ENCODE measurements around the gene OSBP2.
A peak's percentile ranks its signal among the peaks of the same experiment; 100 is the strongest.

Gene OSBP2

DNA sequence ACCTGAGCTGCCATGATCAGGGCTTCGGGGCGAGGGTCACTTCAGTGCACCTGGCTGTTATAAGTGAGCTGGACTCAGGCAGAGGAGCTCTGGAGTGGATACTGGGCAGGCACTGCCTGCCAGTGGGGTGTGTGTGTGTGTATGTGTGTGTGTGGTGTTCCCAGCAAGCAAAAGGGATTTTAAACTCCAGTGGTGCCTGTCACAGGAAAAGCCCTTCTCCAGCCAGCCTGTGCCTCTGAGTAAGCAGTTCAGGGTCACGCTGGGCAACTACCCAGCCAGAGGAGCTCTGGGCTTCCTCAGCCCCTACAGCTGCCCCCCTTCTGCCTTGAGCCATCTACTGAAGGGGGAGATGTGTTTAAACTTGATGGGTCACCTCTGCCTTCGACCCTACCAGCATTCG lies 109.0 kb downstream of the OSBP2 start:
- TF ChIP-seq, protein P1, sequence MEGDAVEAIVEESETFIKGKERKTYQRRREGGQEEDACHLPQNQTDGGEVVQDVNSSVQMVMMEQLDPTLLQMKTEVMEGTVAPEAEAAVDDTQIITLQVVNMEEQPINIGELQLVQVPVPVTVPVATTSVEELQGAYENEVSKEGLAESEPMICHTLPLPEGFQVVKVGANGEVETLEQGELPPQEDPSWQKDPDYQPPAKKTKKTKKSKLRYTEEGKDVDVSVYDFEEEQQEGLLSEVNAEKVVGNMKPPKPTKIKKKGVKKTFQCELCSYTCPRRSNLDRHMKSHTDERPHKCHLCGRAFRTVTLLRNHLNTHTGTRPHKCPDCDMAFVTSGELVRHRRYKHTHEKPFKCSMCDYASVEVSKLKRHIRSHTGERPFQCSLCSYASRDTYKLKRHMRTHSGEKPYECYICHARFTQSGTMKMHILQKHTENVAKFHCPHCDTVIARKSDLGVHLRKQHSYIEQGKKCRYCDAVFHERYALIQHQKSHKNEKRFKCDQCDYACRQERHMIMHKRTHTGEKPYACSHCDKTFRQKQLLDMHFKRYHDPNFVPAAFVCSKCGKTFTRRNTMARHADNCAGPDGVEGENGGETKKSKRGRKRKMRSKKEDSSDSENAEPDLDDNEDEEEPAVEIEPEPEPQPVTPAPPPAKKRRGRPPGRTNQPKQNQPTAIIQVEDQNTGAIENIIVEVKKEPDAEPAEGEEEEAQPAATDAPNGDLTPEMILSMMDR (IDR thresholded peaks at IDR 0.05; ENCODE audit: low read depth, low read length): no peak
- no peak overlapping the region for H3K4me3 ChIP-seq (ENCODE audit: low read depth, low read length)
- in situ Hi-C loops (cut with HindIII; ENCODE audit: low sequenced_read_pairs): no loop called here
- DNase-seq (ENCODE audit: low read depth, low spot score): no peak

DNA sequence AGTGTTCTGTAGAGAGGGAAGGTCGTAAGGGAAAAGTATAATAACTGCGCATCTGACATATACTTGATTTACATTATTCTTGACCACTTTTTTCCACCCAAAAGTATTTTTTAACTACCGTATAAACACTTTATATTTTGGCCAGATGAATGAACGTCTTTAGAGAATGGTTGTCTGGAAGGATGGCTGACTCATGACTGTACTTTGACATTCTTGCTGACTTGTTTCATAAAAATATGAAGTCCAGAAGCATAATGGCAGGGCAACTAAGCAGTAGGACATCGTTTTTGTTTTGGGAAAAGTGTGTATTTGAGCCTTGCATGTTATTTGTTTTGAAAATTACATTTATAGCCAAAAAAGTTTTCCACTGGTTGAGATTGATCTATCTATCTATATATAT lies 110.0 kb downstream of the OSBP2 start:
- no peak for DNase-seq (ENCODE audit: low read depth, low spot score)
- in situ Hi-C loops (cut with HindIII; ENCODE audit: low sequenced_read_pairs): no loop called here
- TF ChIP-seq, protein P1 (IDR thresholded peaks at IDR 0.05; ENCODE audit: low read depth, low read length): no peak
- H3K4me3 ChIP-seq (ENCODE audit: low read depth, low read length): no peak overlapping the region

DNA sequence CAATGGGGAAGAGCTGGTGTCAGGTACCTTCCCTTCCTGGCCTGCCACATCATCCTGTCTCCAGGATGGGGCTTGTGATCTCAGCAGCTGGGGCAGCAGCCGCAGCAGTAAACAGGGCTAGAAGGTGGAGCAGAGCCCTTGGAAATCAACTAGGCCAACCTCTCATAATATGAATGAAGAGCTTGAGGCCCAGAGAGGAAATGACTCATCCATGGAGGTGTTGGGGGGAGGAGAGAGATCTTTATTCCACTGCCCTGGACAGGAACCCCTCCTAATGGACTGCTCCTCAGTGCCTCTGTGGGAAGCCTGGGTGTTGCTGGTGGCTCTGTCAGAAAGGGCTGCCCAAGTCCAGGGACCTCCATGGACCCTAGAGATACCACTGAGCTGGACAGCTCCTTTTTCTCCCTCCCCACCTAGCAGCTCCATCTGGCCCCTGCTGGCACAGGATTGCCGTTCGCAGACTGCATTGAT lies 111.8 kb downstream of the OSBP2 start:
- TF ChIP-seq, protein P1 (IDR thresholded peaks at IDR 0.05; ENCODE audit: low read depth, low read length): no peak
- no peak overlapping the region for H3K4me3 ChIP-seq (ENCODE audit: low read depth, low read length)
- DNase-seq (ENCODE audit: low read depth, low spot score): peak; percentile 71
- in situ Hi-C loops (cut with HindIII; ENCODE audit: low sequenced_read_pairs): no loop called here

DNA sequence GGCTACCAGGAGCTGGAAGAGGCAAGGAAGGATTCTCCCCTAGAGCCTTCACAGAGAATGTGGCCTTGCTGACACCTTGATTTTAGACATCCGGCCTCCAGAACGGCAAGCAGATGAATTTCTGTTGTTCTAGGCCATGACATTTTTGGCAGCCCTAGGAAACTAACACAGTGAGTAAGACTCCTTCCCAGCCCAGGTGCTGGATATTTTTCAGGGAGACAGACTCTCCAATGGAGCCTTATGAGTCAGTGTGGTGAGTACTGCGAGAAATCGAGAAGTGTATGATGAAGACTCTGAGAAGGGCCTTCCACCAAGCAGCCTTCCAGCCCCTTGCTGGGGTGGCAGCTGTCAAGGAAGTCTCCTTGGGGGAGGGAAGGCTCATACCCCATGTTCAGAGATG lies 114.4 kb downstream of the OSBP2 start:
- H3K4me3 ChIP-seq (ENCODE audit: low read depth, low read length): no peak overlapping the region
- DNase-seq (ENCODE audit: low read depth, low spot score): peak; percentile 32
- in situ Hi-C loops (cut with HindIII; ENCODE audit: low sequenced_read_pairs): no loop called here
- TF ChIP-seq, protein P1 (IDR thresholded peaks at IDR 0.05; ENCODE audit: low read depth, low read length): no peak

DNA sequence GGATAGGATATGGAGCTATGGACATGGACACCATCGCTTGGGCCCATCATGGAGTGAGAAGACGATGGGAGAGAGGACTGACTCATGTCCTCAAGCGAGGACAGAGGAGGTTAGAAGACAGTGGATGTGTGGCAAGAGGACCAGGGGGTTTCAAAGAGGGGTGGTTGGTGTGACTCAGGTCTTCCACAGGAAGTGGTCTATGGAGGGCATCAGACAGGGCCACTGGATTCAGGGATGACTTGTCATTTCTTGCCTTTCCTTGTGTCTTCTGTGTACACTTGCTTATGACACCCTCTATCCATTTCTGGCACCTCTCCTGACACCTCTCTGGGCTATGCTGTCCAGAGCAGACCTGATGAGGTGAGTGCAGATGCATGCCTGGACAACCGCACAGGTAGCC lies 115.4 kb downstream of the OSBP2 start:
- DNase-seq (ENCODE audit: low read depth, low spot score): no peak
- H3K4me3 ChIP-seq (ENCODE audit: low read depth, low read length): no peak overlapping the region
- in situ Hi-C loops (cut with HindIII; ENCODE audit: low sequenced_read_pairs): no loop called here
- TF ChIP-seq, protein P1 (IDR thresholded peaks at IDR 0.05; ENCODE audit: low read depth, low read length): no peak

DNA sequence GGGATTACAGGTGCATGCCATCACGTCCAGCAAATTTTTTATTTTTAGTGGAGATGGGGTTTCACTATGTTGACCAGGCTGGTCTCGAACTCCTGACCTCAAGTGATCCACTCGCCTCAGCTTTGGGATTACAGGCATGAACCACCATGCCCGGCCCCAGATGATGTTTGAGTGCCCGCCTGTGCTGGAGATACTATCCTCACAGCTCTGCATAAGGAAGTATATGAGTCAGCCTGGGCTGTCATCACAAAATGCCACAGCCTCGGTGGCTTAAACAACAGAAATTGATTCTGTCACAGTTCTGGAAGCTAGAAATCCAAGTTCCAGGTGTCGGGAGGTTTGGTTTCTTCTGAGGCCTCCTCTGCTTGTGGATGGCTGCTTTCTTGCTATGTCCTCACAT lies 119.3 kb downstream of the OSBP2 start:
- DNase-seq (ENCODE audit: low read depth, low spot score): no peak
- no peak overlapping the region for H3K4me3 ChIP-seq (ENCODE audit: low read depth, low read length)
- TF ChIP-seq, protein P1 (IDR thresholded peaks at IDR 0.05; ENCODE audit: low read depth, low read length): no peak
- in situ Hi-C loops (cut with HindIII; ENCODE audit: low sequenced_read_pairs): no loop called here

DNA sequence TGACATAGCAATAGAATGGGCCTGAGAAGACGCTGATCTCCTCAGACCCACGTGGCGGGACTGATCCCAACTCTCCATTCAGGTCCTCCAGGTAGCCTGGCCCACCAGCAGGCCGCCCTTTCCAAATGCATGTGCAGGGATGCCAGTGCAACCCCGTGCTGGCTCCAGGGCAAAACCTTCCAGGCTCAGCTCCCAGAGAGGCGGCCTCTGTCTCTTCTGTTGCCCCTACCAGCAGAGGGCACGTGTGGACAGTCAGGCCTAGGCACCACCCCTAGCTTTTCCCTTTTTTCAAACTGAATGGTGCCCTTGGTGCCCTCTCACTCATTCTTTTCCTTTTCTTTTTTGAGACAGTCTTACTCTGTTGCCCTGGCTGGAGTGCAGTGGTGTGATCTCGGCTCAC lies 121.7 kb downstream of the OSBP2 start:
- in situ Hi-C loops (cut with HindIII; ENCODE audit: low sequenced_read_pairs): no loop called here

More for the DNA sequence above, 121.7 kb downstream of the OSBP2 start:
- TF ChIP-seq, protein P1 (IDR thresholded peaks at IDR 0.05; ENCODE audit: low read depth, low read length): no peak
- no peak overlapping the region for H3K4me3 ChIP-seq (ENCODE audit: low read depth, low read length)
- no peak for DNase-seq (ENCODE audit: low read depth, low spot score)
